Cardiac atrium fibroblast (primary cell): ENCODE data around the gene ATN1. TPM values are rescaled to one million over a fixed set of nuclear protein-coding genes. Genes with fewer than 3 reads are reported as not detected.

ENCODE experiments used
- total RNA-seq: library from RNA; depleted of rRNA; stranded (reverse); fragments of >200 nt; gene quantifications from 2 replicates; pipeline ENCODE4 v1.2.3, GENCODE V29; 2015

The ATN1 gene, protein sequence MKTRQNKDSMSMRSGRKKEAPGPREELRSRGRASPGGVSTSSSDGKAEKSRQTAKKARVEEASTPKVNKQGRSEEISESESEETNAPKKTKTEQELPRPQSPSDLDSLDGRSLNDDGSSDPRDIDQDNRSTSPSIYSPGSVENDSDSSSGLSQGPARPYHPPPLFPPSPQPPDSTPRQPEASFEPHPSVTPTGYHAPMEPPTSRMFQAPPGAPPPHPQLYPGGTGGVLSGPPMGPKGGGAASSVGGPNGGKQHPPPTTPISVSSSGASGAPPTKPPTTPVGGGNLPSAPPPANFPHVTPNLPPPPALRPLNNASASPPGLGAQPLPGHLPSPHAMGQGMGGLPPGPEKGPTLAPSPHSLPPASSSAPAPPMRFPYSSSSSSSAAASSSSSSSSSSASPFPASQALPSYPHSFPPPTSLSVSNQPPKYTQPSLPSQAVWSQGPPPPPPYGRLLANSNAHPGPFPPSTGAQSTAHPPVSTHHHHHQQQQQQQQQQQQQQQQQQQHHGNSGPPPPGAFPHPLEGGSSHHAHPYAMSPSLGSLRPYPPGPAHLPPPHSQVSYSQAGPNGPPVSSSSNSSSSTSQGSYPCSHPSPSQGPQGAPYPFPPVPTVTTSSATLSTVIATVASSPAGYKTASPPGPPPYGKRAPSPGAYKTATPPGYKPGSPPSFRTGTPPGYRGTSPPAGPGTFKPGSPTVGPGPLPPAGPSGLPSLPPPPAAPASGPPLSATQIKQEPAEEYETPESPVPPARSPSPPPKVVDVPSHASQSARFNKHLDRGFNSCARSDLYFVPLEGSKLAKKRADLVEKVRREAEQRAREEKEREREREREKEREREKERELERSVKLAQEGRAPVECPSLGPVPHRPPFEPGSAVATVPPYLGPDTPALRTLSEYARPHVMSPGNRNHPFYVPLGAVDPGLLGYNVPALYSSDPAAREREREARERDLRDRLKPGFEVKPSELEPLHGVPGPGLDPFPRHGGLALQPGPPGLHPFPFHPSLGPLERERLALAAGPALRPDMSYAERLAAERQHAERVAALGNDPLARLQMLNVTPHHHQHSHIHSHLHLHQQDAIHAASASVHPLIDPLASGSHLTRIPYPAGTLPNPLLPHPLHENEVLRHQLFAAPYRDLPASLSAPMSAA (N-terminal part only)
- 11.5 and 19.7 TPM in 2 replicates for total RNA-seq

DNA sequence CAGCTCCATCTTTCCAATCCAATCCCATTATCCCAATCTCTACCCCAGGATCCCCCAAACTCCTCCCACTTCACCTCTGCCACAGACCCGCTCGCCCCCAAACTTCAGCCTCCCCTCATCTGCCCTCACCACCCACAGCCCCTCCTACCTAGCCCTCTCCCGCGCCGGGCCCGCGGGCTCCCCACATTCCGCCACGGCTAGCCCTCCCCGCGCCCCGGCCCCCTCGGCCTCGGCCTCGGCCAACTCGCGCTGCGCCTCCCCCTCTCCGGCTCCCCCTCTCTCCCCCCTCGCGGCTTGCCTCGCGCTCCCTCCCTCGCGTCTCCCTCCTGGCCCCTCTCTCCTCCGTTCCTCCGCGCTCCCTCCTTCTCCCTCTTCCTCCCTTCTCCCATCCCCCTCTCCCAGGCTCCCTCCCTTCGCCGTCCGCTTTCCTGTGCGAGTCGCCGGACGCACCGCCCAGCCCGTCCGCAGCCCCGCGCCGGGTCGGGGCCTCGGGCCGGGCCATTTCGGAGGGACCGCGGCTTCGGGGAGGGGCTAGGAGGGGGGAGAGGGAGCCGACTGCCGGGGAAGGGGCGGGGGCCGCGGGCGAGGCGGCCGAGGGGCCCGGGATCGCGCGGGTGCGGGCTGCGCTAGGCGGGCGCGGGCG lies at the start of gene ATN1:
Gene ATN1, plus strand, starts transcription at position 581 of the 643 bp plus-strand sequence. CDS start 6,043 bp downstream, outside the sequence.

DNA sequence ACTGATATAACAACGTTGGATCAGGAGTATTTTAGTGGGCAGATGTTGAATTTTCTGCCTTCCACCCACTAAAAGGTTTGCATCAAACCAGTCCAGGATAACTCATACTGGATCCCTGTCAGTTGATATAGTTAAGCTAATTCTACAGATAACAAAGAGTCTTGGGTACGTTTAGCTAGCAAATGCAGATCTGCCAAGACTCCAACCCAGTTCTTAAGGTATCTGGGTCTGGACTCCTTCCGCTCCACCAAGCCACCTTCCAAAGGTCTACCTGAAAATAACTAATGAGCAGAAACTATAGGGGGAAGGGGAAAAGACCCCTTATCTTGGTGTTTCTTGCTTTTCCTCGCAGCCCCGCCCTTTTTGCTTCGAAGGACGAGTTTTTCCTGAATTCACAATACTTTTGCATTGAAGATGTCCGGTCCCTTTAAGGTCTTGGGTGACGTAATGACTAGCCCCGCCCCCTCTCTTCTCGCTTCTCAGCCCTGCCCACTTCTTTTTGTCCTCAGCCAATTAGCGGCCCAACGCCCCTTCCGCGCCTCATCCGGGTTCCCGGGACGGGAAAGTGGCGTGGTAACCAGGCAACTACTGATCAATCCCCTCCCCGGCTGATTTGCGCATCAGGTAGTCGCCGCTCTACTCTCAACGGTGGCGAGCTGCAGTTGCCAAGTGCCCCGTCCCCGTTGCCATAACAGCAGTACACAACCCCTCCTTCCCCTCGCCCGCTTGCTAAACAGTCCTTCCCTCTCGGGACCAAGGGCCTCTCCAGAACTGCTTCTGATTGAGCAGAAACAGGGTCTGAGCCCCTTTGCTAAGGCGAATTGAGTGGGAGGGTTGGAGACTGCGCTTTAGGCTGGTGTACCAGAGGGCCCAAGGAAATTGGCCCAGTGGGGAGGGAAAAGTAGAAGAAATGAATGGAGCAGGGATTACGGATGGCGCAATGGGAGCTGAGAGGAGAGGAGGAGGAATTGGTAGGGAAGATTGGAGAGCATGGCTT lies 23.2 kb upstream of the ATN1 start, which contains the start of gene LRRC23:
Gene LRRC23, plus strand, starts transcription at position 543 of the 997 bp plus-strand sequence. CDS start 812 bp downstream, outside the sequence.

DNA sequence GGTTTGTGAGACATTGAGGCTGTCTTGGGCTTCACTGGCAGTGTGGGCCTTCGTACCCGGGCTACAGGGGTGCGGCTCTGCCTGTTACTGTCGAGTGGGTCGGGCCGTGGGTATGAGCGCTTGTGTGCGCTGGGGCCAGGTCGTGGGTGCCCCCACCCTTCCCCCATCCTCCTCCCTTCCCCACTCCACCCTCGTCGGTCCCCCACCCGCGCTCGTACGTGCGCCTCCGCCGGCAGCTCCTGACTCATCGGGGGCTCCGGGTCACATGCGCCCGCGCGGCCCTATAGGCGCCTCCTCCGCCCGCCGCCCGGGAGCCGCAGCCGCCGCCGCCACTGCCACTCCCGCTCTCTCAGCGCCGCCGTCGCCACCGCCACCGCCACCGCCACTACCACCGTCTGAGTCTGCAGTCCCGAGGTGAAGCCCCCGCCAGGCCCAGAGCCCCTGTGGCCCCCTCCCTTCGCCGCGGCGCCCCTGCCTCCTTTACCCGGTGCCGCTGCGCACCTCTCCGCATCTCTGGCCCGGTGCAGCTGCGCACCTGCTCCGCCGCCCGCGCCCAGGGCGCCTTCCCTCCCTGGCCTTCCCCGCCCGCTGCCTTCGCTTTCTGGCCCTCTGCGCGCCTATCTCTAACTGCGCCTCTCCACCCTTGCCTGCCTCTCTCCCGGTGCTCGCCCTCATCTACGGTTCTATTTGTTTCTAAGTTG lies 13.4 kb upstream of the ATN1 start, which contains the start of gene ENO2:
Gene ENO2, plus strand, starts transcription at position 335 of the 701 bp plus-strand sequence. CDS start 1,253 bp downstream, outside the sequence.

DNA sequence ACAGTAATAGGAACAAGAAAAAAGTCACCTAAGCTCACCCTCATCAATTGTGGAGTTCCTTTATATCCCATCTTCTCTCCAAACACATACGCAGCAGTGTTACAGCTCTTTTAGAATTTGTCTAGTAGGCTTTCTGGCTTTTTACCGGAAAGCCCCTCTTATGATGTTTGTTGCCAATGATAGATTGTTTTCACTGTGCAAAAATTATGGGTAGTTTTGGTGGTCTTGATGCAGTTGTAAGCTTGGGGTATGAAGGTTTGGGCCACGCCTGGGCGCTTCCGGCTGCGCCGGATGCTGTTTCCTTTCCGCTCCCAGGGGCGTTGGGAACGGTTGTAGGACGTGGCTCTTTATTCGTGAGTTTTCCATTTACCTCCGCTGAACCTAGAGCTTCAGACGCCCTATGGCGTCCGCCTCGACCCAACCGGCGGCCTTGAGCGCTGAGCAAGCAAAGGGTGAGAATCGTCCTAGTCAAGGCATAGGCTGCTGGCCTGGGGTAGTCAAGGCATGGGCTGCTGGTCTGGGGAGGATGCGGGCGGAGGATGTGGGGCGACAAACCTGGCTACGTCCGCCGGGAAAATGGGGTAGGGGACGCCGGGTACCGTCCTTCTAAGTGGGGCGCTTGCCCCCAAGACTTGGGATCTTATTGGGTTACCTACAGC lies 16.1 kb downstream of the ATN1 start, which contains the start of the genes C12orf57 and RNU7-1:
Gene C12orf57, plus strand, starts transcription at position 301 of the 659 bp plus-strand sequence. Its CDS starts 100 bp downstream, at position 401.
Gene RNU7-1, plus strand, starts transcription at position 95 of the 659 bp plus-strand sequence.

DNA sequence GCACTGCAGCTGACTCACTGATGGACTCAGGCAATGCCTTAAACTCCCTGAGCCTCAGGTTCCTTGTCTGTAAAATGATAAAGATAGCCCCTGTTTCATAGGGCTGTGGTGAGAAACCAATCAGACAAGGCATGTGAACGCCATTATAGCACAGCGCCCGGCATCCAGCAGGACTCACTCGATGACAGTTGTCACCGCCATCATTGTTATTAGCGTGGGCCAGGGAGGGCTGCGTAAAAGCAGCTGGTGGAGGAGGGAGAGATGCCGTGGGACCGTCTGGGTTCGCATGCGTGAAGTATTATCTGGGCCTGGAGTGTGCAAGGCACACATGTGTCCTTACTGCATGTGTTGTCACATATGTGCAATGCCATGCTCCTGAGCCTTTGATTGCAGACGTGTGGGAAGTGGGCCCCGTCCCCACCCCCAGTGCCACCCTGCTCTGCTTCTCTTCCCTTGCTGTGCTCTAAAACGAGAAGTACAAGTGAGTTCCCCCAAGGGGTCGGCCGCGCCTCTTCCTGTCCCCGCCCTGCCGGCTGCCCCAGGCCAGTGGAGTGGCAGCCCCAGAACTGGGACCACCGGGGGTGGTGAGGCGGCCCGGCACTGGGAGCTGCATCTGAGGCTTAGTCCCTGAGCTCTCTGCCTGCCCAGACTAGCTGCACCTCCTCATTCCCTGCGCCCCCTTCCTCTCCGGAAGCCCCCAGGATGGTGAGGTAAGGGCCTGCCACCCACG lies 23.2 kb downstream of the ATN1 start, which contains the start of gene PTPN6:
Gene PTPN6, plus strand, starts transcription at position 546 of the 730 bp plus-strand sequence. Its CDS starts 157 bp downstream, at position 703.

Other genes starting within 250 kb of the ATN1 start
- gene ZNF384, start 238.6 kb upstream of the ATN1 start, total RNA-seq = 25.1 and 33.4 TPM in 2 replicates
- not detected in 2 replicates for gene PIANP, start 227.1 kb upstream of the ATN1 start, total RNA-seq
- gene COPS7A, start 203.9 kb upstream of the ATN1 start, total RNA-seq = 85.7 and 96.7 TPM in 2 replicates
- 194 and 295 TPM in 2 replicates for gene MLF2, start 174.8 kb upstream of the ATN1 start, total RNA-seq
- gene PTMS, start 161.6 kb upstream of the ATN1 start, total RNA-seq = 162 and 171 TPM in 2 replicates
- 0.16 TPM in 1 of 2 replicates, not detected in the other for gene LAG3, start 155.4 kb upstream of the ATN1 start, total RNA-seq
- gene CD4, start 138.4 kb upstream of the ATN1 start, total RNA-seq = 2.6 and 2.9 TPM in 2 replicates
- 2.6 and 7.0 TPM in 2 replicates for gene GPR162, start 106.1 kb upstream of the ATN1 start, total RNA-seq
- gene P3H3, start 99.6 kb upstream of the ATN1 start, total RNA-seq = 33.7 and 53.1 TPM in 2 replicates
- gene GNB3, start 87.0 kb upstream of the ATN1 start, total RNA-seq = 2.5 TPM in 1 of 2 replicates, not detected in the other
- gene CDCA3, start 76.7 kb upstream of the ATN1 start, total RNA-seq = 8.3 and 16.2 TPM in 2 replicates
- gene USP5, start 75.8 kb upstream of the ATN1 start, total RNA-seq = 48.9 and 59.5 TPM in 2 replicates
- gene TPI1, start 60.4 kb upstream of the ATN1 start, total RNA-seq = 2,290 and 2,319 TPM in 2 replicates
- gene SPSB2, start 54.7 kb upstream of the ATN1 start, total RNA-seq = 2.4 and 3.8 TPM in 2 replicates
- 7.2 and 8.1 TPM in 2 replicates for gene LRRC23, start 23.1 kb upstream of the ATN1 start, total RNA-seq
- 35.2 and 59.6 TPM in 2 replicates for gene ENO2, start 13.4 kb upstream of the ATN1 start, total RNA-seq
- gene RNU7-1, start 15.9 kb downstream of the ATN1 start, total RNA-seq = not detected in 2 replicates
- gene C12orf57, start 16.1 kb downstream of the ATN1 start, total RNA-seq = 260 and 364 TPM in 2 replicates
- gene PTPN6, start 23.4 kb downstream of the ATN1 start, total RNA-seq = under 0.01 TPM in 1 of 2 replicates, not detected in the other
- 224 and 241 TPM in 2 replicates for gene PHB2, start 42.7 kb downstream of the ATN1 start, total RNA-seq
- 20.4 and 34.0 TPM in 2 replicates for gene EMG1, start 43.0 kb downstream of the ATN1 start, total RNA-seq
- 26.4 and 29.3 TPM in 2 replicates for gene LPCAT3, start 90.5 kb downstream of the ATN1 start, total RNA-seq
- 143 and 352 TPM in 2 replicates for gene C1S, start 132.8 kb downstream of the ATN1 start, total RNA-seq
- gene C1R, start 164.5 kb downstream of the ATN1 start, total RNA-seq = 266 and 542 TPM in 2 replicates
- 37.0 and 126 TPM in 2 replicates for gene C1RL, start 181.3 kb downstream of the ATN1 start, total RNA-seq
- gene RBP5, start 200.9 kb downstream of the ATN1 start, total RNA-seq = not detected in 2 replicates
- 6.1 and 13.1 TPM in 2 replicates for gene CLSTN3, start 202.4 kb downstream of the ATN1 start, total RNA-seq